Suprapubic skin (tissue), 4 donors: Measurements from ENCODE around the gene ACER1.

Source experiments
- EP300 ChIP-seq: sonication (generic); formaldehyde crosslinking; IDR thresholded peaks from one replicate; pipeline ENCODE4 v1.6.1; 2017; ENCODE audit warnings: antibody characterized with exemption
- POLR2A ChIP-seq, 2 donors: fragments of 450-650 bp; IDR thresholded peaks; one replicate each; pipeline ENCODE4 v1.6.1; 2017; ENCODE audit warnings: antibody characterized with exemption in 2 of 2, mild to moderate bottlenecking in 2 of 2, moderate library complexity in 2 of 2
- POLR2AphosphoS5 ChIP-seq, 3 donors: sonication (generic); formaldehyde crosslinking; IDR thresholded peaks; one replicate each; pipeline ENCODE4 v1.6.1; 2017; ENCODE audit warnings: antibody characterized with exemption in 3 of 3
- TF ChIP-seq, protein P1 (sequence below), 2 donors: fragments of 200-600 bp in 1 of 2; fragments of 450-650 bp in 1 of 2; sonication (generic) in 1 of 2; IDR thresholded peaks; one replicate each; pipeline ENCODE4 v1.5.1; 2016 to 2019; ENCODE audit warnings: antibody characterized with exemption in 2 of 2, mild to moderate bottlenecking in 1 of 2, moderate library complexity in 1 of 2

DNA sequence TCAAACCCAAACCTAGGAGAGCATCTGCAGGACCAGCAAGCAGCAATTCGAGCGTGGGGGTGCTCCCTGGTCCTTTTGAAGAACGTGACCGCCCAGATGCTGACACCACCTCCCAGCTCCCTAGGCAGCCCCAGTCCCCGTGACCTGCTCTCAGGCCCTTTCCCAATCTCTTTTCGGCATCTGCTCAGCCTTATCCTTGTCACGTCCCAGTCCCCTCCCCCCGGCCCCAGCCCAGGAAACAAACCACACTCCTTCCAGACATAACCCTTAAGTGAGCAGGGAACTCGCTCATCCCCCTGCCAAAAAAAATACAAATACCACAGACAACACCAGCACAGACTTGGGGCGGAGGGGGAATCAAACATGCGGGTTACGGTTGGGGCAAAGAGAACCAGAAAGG, 57.0 kb downstream of the ACER1 start:
- TF ChIP-seq, protein P1, sequence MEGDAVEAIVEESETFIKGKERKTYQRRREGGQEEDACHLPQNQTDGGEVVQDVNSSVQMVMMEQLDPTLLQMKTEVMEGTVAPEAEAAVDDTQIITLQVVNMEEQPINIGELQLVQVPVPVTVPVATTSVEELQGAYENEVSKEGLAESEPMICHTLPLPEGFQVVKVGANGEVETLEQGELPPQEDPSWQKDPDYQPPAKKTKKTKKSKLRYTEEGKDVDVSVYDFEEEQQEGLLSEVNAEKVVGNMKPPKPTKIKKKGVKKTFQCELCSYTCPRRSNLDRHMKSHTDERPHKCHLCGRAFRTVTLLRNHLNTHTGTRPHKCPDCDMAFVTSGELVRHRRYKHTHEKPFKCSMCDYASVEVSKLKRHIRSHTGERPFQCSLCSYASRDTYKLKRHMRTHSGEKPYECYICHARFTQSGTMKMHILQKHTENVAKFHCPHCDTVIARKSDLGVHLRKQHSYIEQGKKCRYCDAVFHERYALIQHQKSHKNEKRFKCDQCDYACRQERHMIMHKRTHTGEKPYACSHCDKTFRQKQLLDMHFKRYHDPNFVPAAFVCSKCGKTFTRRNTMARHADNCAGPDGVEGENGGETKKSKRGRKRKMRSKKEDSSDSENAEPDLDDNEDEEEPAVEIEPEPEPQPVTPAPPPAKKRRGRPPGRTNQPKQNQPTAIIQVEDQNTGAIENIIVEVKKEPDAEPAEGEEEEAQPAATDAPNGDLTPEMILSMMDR (IDR thresholded peaks at IDR 0.05), result no peak
- TF ChIP-seq EP300 (no peak), POLR2AphosphoS5 (IDR thresholded peaks at IDR 0.05) (no peak), POLR2A (IDR thresholded peaks at IDR 0.05) (no peak)
